WTC11 (cell line): ENCODE data around the gene JADE1.

Experiments
- FOXJ3 ChIP-seq: sonication (generic); formaldehyde crosslinking; IDR thresholded peaks from 2 replicates; pipeline ENCODE4 v1.9.0; 2021; ENCODE audit warnings: missing genetic modification reagents, mild to moderate bottlenecking, borderline replicate concordance
- GABPB1 ChIP-seq: sonication (generic); formaldehyde crosslinking; IDR thresholded peaks from 2 replicates; pipeline ENCODE4 v1.8.1; 2023; ENCODE audit warnings: mild to moderate bottlenecking, missing genetic modification reagents
- KAT7 ChIP-seq: sonication (generic); formaldehyde crosslinking; IDR thresholded peaks from 2 replicates; pipeline ENCODE4 v1.8.1; 2023; ENCODE audit warnings: missing genetic modification reagents, mild to moderate bottlenecking, borderline replicate concordance
- MLX ChIP-seq: sonication (generic); formaldehyde crosslinking; IDR thresholded peaks from 2 replicates; pipeline ENCODE4 v1.8.1; 2023; ENCODE audit warnings: mild to moderate bottlenecking, missing genetic modification reagents, moderate library complexity
- SP1 ChIP-seq: sonication (generic); formaldehyde crosslinking; conservative IDR thresholded peaks from 2 replicates; pipeline ENCODE4 v1.8.1; 2022; ENCODE audit warnings: missing genetic modification reagents
- ZNF138 ChIP-seq: sonication (generic); formaldehyde crosslinking; conservative IDR thresholded peaks from 2 replicates; pipeline ENCODE4 v1.8.1; 2022; ENCODE audit warnings: mild to moderate bottlenecking, moderate library complexity, missing genetic modification reagents
- ZNF281 ChIP-seq: sonication (generic); formaldehyde crosslinking; IDR thresholded peaks from 2 replicates; pipeline ENCODE4 v1.8.0; 2023; ENCODE audit warnings: mild to moderate bottlenecking, missing genetic modification reagents
- TF ChIP-seq, protein P1 (sequence below): sonication (generic); formaldehyde crosslinking; IDR thresholded peaks from 2 replicates; pipeline ENCODE4 v1.8.0; 2022; ENCODE audit warnings: mild to moderate bottlenecking, missing genetic modification reagents
- TF ChIP-seq, protein P2 (sequence below): fragments of 200-600 bp; IDR thresholded peaks from 2 replicates; pipeline ENCODE4 v1.8.0; 2022; ENCODE audit warnings: antibody characterized with exemption
- TF ChIP-seq, protein P3 (sequence below): sonication (generic); formaldehyde crosslinking; IDR thresholded peaks from 2 replicates; pipeline ENCODE4 v1.8.1; 2023; ENCODE audit warnings: mild to moderate bottlenecking, missing genetic modification reagents, moderate library complexity
- TF ChIP-seq, protein P4 (sequence below): sonication (generic); formaldehyde crosslinking; IDR thresholded peaks from 2 replicates; pipeline ENCODE4 v1.8.1; 2023; ENCODE audit warnings: mild to moderate bottlenecking, missing genetic modification reagents

DNA sequence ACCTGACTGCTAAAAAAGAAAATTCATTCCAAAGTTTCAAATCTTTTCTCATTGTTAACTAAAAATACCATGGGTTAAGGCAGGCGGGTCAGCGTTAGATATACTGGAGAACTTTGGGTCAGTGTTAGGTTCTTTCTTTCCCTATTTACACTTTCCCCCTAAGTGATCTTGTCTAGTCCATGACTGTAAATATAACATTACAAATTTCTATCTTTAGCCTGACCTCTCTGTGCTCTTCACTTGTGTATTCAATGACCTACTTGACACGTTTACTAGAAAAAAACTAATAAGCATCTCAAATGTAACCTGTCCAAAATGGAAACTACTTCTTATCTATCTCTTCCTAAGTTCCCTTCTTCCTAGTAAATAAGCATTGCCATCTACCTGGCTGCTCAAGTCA lies 95.3 kb downstream of the JADE1 start:
- TF ChIP-seq GABPB1 (CRISPR knock-in tag) (no peak), MLX (CRISPR knock-in tag) (no peak), ZNF281 (CRISPR knock-in tag) (no peak), KAT7 (CRISPR knock-in tag) (no peak), ZNF138 (CRISPR knock-in tag) (no peak), FOXJ3 (CRISPR knock-in tag) (no peak), SP1 (CRISPR knock-in tag) (no peak)
- TF ChIP-seq, protein P1, sequence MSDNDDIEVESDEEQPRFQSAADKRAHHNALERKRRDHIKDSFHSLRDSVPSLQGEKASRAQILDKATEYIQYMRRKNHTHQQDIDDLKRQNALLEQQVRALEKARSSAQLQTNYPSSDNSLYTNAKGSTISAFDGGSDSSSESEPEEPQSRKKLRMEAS (CRISPR knock-in tag): no peak
- TF ChIP-seq, protein P2, sequence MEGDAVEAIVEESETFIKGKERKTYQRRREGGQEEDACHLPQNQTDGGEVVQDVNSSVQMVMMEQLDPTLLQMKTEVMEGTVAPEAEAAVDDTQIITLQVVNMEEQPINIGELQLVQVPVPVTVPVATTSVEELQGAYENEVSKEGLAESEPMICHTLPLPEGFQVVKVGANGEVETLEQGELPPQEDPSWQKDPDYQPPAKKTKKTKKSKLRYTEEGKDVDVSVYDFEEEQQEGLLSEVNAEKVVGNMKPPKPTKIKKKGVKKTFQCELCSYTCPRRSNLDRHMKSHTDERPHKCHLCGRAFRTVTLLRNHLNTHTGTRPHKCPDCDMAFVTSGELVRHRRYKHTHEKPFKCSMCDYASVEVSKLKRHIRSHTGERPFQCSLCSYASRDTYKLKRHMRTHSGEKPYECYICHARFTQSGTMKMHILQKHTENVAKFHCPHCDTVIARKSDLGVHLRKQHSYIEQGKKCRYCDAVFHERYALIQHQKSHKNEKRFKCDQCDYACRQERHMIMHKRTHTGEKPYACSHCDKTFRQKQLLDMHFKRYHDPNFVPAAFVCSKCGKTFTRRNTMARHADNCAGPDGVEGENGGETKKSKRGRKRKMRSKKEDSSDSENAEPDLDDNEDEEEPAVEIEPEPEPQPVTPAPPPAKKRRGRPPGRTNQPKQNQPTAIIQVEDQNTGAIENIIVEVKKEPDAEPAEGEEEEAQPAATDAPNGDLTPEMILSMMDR: no peak
- TF ChIP-seq, protein P3, sequence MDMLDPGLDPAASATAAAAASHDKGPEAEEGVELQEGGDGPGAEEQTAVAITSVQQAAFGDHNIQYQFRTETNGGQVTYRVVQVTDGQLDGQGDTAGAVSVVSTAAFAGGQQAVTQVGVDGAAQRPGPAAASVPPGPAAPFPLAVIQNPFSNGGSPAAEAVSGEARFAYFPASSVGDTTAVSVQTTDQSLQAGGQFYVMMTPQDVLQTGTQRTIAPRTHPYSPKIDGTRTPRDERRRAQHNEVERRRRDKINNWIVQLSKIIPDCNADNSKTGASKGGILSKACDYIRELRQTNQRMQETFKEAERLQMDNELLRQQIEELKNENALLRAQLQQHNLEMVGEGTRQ (CRISPR knock-in tag): no peak
- TF ChIP-seq, protein P4, sequence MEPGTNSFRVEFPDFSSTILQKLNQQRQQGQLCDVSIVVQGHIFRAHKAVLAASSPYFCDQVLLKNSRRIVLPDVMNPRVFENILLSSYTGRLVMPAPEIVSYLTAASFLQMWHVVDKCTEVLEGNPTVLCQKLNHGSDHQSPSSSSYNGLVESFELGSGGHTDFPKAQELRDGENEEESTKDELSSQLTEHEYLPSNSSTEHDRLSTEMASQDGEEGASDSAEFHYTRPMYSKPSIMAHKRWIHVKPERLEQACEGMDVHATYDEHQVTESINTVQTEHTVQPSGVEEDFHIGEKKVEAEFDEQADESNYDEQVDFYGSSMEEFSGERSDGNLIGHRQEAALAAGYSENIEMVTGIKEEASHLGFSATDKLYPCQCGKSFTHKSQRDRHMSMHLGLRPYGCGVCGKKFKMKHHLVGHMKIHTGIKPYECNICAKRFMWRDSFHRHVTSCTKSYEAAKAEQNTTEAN (CRISPR knock-in tag): no peak
